ENCODE data around the gene HCST.

Gene HCST

DNA sequence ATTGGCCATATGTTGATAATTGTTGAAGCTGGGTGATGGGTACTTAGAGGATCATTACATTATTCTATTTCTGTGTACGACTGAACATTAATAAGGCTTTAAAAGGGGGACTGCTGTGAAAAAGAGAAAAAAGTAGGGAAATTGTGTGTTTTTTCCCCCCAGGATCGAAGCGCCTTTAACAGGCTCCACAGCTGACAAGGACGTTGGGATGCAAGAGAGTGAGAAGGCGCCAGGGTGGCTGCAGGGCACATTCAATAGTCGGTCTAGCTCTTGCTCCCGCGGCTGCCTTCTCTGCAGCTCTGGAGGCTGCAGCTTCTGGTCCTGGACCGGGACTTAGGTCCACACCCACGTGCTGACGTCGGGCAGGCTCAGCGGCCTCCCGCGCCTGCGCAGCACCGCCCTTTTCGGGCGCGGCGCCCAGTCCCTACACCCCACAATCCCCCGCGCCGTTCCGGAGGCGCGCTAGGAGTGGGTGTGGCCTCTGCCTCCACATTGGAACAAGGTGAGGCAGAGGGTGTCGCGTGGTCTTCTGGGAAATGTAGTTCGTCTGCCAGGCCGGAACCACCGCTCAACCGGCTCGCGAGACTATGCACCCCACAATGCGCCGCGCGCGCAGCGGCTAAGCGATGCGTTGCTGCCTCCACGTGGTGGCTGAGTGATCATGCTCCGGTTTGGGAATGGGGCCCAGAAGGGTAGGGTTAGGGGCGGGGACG is 29.0 kb downstream of the HCST start:
- Histone ChIP-seq H3K27ac (no peak overlapping the region), H3K4me3 (ENCODE audit: low read depth, low read length) (peak overlapping the region; percentile 47), H3K36me3 (replicated peaks) (no peaks in the 10 kb centered on the region), H3K27me3 (replicated peaks) (no peaks in the 10 kb centered on the region)
- in situ Hi-C loops (cut with HindIII; ENCODE audit: low pct_ligation_motif_present, low sequenced_read_pairs), result no loop called here
- TF ChIP-seq, protein P1, sequence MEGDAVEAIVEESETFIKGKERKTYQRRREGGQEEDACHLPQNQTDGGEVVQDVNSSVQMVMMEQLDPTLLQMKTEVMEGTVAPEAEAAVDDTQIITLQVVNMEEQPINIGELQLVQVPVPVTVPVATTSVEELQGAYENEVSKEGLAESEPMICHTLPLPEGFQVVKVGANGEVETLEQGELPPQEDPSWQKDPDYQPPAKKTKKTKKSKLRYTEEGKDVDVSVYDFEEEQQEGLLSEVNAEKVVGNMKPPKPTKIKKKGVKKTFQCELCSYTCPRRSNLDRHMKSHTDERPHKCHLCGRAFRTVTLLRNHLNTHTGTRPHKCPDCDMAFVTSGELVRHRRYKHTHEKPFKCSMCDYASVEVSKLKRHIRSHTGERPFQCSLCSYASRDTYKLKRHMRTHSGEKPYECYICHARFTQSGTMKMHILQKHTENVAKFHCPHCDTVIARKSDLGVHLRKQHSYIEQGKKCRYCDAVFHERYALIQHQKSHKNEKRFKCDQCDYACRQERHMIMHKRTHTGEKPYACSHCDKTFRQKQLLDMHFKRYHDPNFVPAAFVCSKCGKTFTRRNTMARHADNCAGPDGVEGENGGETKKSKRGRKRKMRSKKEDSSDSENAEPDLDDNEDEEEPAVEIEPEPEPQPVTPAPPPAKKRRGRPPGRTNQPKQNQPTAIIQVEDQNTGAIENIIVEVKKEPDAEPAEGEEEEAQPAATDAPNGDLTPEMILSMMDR (IDR thresholded peaks at IDR 0.05; ENCODE audit: low read depth, low read length, missing control alignments), result peak; percentile 92
- DNase-seq, result peak; percentile 99

DNA sequence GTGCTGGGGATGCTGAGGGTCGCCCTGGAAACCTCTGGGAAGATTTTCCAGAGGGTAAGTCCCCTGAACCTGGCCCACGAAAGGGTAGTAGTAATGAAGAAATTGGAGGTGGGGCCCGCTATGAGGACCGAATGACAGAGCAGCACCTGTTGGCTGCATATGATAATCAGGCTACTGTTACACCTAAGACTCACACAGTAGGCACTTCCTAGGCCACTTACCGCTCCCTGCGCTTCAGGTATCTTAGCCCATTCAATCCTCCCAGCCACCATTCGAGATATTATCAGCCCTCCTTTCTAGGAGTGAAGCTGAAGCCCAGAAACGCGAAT is 29.5 kb downstream of the HCST start:
- in situ Hi-C loops (cut with HindIII; ENCODE audit: low pct_ligation_motif_present, low sequenced_read_pairs), result no loop called here
- TF ChIP-seq, protein P1 (IDR thresholded peaks at IDR 0.05; ENCODE audit: low read depth, low read length, missing control alignments), result no peak
- no peak overlapping the region for H3K4me3 ChIP-seq (ENCODE audit: low read depth, low read length)
- H3K27me3 ChIP-seq (replicated peaks), result no peaks in the 10 kb centered on the region
- DNase-seq, result no peak
- no peaks in the 10 kb centered on the region for H3K36me3 ChIP-seq (replicated peaks)
- no peak overlapping the region for H3K27ac ChIP-seq

DNA sequence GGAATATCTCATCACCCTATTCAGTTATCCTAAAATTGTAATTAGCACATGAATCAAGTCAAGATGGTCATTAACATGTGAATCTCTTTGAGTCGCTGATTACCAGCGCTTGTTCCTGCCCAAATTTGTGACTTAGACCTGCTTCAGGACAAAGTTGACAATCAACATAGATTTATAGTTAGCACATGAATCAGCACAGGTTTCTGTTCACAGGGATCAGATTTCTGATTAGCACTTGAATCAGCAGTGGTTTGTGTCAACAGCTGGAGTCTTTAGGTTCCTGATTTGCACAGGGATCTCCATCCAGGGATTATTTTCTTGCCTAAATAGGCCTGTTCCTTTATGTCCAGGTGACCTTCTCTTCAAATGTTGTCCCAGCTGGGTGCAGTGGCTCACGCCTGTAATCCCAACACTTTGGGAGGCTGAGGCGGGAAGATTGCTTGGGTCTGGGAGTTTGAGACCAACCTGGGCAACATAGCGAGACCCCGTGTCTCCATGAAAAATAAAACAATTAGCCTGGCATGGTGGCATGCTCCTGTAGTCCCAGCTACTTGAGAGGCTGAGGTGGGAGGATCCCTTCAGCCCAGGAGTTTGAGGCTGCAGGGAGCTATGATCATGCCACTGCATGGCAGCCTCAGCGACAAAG is 30.1 kb downstream of the HCST start:
- Histone ChIP-seq H3K27me3 (replicated peaks) (no peaks in the 10 kb centered on the region), H3K4me3 (ENCODE audit: low read depth, low read length) (no peak overlapping the region), H3K27ac (no peak overlapping the region), H3K36me3 (replicated peaks) (no peaks in the 10 kb centered on the region)
- in situ Hi-C loops (cut with HindIII; ENCODE audit: low pct_ligation_motif_present, low sequenced_read_pairs), result no loop called here
- TF ChIP-seq, protein P1 (IDR thresholded peaks at IDR 0.05; ENCODE audit: low read depth, low read length, missing control alignments), result no peak
- DNase-seq, result no peak

DNA sequence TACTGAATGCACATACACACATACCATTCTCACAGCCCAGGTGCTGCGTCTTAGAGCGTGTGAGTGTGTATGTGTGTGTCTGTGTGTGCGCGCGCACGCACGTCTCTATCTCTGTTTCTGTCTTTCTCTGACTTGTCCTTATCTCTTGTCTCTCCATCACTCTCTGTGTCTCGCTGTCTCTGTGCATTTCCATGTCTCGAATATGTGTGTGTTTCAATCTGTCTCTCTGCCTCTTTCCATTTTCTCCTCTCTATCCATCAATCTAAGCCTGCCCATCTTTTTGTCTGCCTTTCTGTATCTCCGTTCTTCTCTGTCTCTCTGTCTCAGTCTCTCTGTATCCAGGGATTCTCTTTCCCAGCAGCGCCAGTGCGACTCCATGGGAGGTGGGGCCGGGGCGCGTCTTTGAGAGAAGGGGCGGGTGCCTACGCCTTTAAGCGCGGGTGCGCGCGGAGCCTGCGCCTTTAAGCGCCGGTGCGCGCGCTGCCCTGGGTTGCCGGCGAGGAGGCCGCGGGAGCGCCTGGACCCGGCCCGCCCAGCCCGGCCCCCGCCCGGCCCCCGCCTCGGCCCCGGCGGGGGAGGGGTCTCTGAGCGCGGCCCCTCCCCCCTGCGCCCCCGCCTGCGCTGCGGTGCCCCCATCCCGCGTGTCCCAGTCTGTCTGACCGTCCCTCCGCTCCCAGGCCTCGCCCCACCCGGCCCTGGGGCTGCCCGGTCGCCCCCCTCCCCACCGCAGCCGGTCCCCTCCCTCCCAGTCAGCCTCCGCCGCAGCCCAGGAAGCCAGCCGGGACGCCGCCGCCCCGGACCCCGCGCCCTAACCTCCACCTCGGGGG is 33.8 kb downstream of the HCST start, which contains the start of gene LRFN3:
Gene LRFN3 (plus strand): TSS at position 464 of the 827 bp plus-strand sequence. CDS start 3,052 bp downstream, outside the sequence.
- peak; percentile 46 for DNase-seq
- Histone ChIP-seq H3K27ac (no peak within 1 kb of the TSS), H3K27me3 (replicated peaks) (no peaks in the 10 kb centered on the region), H3K36me3 (replicated peaks) (peaks cover 2% of the 10 kb centered on the region), H3K4me3 (ENCODE audit: low read depth, low read length) (peak within 1 kb of the TSS; percentile 64)
- in situ Hi-C loops (cut with HindIII; ENCODE audit: low pct_ligation_motif_present, low sequenced_read_pairs), result no loop called here
- TF ChIP-seq, protein P1 (IDR thresholded peaks at IDR 0.05; ENCODE audit: low read depth, low read length, missing control alignments), result no peak

DNA sequence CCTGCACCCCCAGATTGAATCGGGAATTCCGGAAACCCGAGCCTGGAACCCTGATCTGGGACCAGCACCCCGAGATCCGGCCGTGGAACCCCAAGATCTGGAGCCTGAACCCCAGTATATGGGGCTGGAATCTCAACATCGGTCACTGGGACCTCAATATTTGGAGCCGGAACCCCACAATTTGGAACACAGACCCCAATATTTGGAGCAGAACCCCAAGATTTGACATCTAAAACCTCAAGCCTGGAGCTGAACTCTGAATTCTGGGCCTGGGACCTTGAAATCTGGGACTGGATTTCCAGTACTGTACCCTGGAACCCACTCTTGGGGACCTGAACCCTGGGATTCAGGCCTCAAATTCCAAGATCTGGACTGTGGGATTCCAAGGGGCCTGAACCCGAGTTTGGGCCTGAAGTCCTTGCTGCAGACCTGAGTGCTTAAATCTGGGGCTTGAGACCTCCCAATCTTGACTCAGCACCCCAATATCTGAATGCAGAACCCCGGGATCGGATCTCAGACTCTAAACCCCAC is 34.5 kb downstream of the HCST start:
- Histone ChIP-seq H3K36me3 (replicated peaks) (peaks cover 2% of the 10 kb centered on the region), H3K27ac (no peak overlapping the region), H3K4me3 (ENCODE audit: low read depth, low read length) (peak overlapping the region; percentile 64), H3K27me3 (replicated peaks) (no peaks in the 10 kb centered on the region)
- DNase-seq, result no peak
- TF ChIP-seq, protein P1 (IDR thresholded peaks at IDR 0.05; ENCODE audit: low read depth, low read length, missing control alignments), result no peak
- in situ Hi-C loops (cut with HindIII; ENCODE audit: low pct_ligation_motif_present, low sequenced_read_pairs), result no loop called here
